Ramos (cell line): Measurements from ENCODE around the gene VSIR.

ENCODE experiments used
- in situ Hi-C: fragments of 300-500 bp; cut with MboI; formaldehyde crosslinking; loops from one replicate; pipeline ENCODE4 v1.14.3; 2022; ENCODE audit warnings: low sequenced_read_pairs; ENCODE audit not compliant: unreplicated experiment

VSIR gene

DNA sequence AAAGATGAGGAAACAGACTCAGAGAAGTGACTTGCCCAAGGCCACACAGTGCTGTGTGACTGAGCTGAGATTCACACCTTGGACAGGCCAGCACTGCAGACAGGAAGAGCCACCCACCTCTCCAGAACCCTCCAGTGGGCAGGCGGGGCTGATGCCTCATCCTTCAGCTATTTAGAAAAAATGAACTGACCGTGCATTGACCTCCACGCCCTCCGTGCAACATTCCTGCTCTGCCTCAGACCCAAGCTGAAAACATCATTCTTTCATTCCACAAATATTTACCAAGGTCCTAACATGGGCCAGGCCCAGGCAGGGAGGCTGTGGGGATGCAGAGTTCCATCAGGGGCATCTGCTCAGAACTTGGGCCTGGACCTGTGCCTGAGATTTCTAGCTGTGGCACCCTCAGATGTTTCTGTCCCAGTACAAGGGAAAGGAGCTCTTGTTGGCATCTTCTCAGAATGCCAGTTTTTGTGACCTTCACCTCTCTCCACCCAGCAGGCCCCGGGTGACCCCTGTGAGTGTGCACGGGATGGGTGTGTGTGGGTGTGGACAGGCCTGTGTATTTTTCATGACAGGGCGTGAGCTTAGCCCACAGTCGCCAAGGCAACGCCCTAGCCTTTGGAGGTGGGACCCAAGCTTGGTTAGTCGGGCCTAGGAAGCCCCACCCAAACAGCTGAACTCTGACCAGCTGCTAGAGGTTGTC lies 6.5 kb downstream of the VSIR start:
- in situ Hi-C loops: no loop called here

DNA sequence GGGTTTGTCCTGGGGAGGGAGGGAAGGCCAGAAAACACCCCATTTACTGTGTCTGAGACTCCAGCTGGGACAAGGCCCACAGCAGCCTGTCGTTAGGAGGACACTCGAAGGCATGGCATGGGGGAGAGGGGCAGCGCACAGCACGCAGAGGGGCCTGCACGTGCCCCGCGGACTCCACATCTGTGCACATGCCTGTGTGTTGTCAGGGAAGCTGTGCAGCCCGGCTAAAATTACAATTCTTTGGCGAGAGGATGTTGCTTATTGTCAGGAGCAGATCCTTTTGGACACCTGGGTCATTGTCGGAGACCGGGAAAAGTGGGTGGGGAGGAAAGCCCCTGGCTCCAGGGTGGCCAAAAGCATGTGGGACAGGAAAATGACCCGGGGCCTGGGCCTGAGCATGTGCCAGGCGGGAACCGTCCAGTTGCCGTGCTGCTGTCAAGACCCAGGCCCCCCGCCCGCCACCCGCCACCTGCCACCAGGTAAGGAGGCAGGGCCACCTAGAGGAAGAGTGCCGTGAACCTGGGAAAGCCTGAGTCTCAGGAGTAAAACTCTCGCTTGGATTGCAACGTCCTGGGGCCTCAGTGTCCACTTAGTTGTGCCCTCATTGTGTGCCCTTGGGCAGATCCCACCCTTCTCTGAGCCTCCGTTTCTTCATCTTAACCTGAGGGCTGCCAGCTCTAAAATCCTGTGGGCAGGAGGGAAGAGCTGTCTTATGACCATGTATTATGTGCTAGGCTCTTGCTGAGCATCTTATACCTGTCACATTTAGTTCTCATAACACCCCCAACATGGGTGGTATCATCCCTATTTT lies 7.2 kb downstream of the VSIR start:
- in situ Hi-C loops: no loop called here

DNA sequence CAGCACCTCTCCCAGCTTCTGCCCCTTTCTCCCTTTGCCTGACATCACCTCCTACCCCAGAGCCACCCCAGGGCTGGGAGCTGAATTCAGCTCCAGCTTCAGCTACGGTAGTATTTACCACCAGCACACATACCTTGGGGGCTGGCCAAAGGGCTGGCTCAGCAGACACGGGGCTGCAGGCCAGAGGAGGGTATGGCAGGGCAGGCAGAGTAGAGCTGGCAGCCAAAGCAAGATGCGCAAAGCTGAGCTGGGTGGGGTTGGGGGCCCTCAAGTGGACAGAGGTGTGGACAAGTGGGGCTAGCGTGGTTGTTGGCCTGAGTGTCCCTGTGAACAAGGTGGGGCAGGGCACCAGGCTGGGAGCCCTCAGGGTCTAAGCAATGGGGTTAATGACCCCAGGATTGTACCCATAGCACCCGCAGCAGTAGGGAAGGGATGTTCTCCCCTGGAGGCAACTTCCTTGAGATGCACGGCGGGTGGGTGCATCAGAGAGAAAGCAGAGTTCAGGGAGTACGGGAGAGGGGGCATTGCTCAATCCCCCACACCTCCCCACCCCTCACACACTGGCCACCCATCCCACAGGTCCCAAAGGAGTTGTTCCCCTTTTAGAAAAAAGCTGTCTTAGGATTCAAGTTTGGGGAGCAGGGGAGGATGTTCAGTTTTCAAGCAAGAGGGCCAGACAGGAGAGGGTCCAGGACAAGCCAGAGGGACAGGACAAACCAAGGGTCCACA lies 8.0 kb downstream of the VSIR start:
- in situ Hi-C loops: no loop called here

DNA sequence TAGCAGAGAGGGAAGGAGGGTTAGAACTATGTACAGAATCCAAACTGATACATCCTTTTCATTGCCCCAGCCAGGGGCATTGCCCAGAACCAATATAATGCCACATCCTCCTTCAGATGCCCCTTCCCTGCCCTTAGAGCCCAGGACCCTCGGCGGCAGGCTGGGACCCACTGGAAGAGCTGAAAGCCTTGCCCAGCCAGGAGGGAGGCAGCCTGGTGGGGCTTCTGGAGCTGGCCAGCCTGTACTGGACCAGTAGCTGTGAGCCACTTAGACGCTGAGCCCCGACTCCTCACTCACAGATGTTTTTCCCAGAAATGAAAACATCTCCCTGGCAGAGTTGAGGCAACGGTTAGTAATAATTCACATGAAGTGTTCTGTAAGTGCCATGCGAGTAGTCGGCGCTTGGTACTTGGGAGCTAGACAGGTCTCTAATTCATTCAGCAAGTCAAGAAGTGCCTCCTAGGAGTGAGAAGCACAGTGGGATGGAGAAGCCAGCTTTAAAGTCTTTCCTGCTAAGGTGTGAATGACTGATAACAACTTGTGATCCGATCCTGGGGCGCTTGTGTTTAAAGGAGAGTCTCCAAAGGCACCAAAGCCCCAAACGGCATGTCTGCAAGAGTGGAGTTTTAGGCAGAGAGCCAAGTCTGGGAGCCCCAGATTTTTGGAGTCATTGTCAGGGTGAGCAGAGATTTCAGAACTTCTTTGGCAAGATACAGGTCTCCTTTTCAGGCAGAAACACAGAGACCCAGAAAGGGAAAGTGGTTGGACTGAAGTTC lies 9.8 kb downstream of the VSIR start:
- in situ Hi-C loops: no loop called here

DNA sequence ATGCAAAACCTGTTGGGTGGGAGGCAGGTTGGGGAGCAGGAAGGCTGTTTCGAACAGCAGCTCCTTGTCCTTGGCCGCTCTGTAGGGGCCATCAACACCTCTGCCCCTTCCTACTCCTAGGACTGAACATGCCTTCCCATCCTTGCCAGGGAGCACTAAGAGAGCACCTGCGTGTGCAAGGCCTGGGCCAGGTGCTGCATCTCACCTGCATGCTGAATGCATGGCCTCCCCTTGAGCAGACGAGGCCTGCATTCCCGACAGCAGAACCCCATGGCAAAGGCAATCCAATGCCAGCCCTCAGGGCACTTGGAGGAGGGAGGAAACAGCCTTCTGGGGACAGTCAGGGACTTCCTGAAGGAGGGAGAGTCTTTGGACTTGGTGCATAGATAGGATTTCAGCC lies 11.0 kb downstream of the VSIR start:
- in situ Hi-C loops: no loop called here

DNA sequence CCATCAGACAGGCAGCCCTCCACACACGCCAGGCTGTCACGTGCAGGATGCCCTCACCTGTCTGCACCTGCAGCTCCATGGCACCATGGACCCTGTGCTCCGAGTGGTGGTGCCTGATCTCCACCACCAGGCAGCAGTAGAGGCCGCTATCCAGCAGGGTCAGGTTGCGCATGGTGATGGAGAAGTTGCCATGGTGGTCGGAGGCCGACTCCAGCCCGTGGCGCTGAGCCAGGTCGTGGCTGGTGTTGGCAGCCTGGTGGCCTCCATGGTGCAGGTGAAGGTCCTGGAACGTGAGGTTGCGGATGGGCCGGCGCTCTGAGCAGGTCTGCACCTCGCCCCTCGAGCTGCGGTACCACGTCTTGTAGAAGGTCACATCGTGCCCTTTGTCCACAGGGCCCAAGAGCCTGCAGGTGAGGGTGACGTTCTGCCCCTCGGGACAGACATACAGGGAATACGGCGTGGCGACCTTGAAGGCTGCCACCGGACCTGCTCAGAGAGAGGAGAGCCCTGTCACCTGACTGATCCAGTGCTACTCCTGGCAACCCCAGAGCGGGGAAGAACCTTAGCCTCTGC lies 11.7 kb downstream of the VSIR start:
- in situ Hi-C loops: no loop called here

DNA sequence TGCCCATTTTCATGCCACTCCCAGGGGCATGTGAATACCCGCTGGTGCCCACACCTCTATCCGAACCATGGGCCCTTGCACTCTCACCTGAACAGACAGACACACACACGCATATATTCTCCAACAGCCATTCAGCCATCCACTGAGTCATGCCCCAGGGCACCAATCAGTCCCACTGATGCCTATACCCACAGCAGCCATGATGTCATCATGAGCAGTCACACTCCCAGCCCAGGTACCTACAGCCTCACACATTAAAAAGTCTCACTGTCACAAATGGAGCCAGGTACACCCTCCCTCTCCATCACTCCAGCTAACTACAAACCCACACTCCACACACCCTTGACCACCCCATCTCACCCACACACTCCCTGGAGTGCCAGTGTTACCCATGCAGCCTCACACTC lies 12.2 kb downstream of the VSIR start:
- in situ Hi-C loops: no loop called here

DNA sequence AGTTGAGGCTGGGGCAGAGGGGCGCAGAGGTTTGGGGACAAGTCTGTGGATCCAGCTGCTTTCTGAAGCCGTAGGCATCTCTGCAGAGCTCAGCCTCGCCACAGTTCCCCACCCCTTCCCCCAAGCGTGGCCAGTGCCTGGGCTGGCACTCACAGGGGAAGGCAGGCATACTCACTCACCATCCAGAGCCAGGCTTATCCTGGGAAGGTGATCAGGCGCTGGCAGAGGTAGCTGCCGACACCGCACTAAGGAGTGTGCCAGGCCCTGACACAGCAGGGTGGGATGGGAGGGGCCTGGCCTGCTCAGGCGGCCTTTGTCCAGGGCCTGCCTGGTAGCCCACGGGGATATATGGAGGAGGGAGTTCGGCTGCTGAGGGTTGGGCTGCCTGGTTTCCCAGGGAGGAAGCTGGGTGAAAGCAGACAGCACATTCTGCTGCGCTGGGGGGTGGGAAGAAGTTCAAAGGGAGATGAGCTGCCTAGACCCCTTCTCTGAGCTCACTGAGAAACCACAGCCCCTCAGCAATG lies 15.9 kb downstream of the VSIR start:
- in situ Hi-C loops: no loop called here

DNA sequence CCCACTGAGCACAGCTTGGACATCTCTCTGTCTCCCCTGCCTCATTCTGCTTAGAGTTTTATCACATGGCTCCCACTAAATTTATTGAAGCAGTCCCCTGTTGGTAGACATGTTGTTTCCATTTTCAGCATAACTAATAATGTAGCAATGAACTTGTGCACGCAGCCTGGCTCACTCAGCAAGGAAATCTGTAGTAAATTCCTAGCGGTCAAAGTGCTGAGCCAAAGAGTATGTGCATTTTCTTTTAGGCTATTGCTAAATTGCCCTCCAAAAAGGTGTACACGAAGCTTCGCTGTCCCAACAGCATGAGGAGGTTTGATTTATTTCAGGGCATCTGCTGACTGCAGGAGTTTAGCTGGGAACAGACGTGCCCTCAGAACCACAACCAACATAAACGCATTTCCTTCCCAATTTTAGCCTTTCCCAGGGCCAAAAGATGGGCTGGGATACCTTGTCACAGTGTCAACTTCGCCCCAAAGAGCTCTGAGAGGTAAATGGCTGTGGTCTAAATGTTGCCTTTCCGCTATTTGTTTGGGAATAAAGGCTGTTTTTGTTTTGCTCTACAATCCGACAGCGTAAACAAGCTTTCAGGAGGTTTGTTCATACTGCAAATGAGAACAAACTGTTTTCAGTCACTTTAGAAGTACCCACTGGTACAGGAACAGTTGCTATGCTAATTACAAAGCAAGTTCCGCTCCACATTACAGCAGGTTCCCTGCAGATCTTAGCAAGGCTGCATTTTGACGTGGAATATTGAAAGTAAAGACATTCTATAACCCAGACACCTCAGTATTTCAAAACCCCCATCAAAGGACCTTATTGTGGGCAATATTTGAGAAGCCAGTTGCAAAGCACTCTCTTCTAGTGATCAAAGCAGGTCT lies 16.8 kb downstream of the VSIR start:
- in situ Hi-C loops: no loop called here

DNA sequence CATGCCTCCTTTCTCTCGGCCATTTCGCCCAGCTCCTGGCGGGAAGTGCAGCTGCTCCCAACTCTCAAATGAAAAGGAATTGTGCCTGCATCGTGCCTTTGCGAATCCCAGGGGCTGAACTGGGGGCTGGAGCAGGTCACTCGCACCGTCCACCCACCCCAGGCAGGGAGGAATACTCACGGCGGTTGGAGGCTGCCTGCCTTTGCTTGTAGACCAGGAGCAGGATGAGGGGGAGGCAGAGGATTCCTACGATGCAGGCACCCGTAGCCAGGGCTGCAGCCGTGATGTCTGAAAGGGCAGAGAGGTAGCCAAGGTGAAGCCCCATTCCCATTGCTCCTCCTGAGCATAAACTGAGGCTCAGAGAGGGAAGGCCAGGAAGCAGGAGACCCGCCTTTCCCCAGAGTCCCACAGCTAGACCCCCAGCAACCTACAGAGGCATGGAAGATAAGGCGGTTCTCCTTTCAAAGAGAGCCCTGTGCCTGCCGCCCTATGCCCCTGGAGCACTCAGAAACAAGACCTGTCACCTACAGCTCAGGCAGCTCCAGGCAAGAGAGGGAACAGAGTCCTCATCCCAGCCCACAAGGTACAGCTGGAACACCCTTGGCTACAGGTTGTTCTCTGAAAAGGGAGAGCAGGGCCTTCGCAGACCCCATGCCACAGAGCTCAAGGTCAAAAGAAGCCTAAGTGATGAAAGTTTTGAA lies 18.0 kb downstream of the VSIR start:
- in situ Hi-C loops: no loop called here

DNA sequence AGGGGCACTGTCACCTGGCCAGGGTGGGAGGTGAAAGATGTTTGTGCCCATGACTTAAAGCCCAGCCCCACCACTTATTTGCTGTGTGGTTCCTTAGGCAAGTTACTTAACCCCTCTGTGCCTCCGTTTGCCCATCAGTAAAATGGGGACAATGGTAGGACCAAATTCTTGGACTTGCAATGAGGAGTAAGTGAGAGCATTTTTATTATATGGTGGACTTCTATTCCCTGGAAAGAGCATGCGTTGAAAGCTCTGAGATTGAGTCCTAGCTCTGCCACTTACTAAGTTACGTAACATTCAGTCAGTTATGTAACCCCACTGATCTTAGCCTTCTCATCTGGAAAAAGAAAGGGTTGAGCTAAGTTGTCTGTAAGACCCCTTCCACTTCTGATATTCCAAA lies 18.8 kb downstream of the VSIR start:
- in situ Hi-C loops: no loop called here

DNA sequence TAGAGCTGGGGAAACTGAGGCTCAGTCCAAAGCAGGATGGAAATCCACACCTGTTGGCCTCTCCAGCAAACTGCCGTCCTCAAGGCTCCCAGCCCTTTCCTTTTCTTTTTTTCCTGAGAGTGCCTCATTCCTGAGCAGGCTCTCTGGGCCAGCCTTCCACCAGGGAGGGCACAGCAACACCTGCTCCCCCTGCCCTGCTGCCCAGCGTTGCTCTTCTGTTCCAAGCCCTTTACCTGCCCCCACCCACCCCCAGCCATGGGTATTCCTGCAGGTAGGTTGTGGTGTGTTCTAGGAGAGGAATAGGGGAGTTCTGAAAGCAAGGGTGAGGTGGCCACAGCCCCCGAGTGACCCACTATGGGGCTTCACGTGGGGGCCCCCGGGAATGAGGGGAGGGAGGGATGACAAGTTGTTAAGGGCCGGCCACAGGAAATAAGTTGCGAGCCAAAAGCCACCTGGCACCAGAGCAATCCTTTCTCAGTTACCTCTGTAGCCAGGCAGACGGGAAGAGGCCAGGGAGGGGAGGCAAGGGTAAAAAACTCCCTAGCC lies 19.3 kb downstream of the VSIR start:
- in situ Hi-C loops: no loop called here

DNA sequence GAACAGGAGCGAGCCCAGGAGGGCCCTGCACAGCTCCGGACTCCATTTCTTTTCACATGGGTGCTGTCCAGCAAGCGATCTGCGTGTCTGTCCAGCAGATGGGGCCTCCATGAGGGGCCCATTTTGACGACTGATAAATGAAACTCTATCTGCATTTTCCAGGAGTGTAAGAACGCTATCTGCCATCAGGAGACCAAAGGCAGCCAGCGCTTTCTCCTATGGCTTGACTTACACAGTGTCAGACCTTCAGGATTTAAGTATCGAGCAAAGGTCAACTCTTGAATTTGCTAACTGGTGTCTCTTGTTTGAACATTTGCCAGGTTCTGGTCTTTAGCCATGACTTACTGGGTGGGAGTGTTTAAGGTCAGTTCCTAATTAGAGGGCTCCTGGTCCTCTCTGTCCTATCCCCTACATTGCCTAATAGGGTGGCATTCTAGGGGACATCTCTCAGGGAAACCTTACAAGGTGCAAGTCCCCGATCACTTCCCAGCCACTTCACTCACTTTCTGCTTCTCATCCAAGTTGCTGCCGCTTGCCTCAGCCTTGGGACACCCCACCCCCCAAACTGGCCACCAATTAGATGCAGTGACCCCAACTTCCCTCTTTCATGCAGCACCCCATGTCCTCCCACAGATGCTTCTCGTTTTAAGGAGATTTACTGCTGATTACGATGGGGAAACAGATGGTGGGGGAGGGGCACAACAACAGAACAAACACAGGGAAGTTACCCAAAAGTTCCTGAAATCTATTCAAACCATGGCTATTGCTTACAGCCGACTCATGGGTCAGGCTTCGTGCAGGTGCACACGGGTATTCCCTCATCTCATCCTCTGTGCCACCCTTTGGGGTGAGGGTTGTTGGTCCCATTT lies 20.0 kb downstream of the VSIR start:
- in situ Hi-C loops: no loop called here

DNA sequence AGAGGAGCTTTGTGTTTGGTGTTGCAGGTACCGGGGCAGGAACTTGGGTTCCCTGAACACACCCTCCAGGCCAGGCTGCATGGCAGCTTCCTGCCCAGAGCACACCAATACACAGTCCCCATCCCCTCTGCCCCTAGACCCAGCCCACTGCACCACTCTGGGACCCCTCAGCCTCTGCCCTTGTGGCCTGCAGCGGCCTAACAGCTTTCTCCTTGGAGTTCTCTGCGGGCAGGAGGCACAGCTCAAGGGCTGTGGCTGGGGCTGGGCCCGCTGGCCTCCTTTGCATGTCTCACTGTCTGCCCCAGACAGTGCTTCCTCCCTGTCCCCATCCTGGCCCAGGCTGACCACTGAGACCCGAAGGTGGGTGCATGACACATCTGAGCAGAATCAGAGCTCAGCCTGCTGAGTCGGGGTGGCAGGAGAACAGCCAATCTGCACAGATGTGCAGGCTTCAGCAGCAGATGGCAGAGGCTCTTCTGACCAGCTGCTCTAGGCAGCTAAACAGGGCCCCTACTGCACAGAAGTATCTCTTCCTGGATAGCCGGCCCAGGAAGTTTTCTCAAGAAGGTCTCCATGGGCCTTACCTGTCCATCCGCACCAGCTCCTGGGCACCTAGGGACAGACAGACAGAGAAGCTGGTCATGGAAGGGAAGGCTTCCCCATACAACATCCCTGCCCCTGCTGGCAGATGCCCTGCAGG lies 20.8 kb downstream of the VSIR start:
- in situ Hi-C loops: no loop called here

DNA sequence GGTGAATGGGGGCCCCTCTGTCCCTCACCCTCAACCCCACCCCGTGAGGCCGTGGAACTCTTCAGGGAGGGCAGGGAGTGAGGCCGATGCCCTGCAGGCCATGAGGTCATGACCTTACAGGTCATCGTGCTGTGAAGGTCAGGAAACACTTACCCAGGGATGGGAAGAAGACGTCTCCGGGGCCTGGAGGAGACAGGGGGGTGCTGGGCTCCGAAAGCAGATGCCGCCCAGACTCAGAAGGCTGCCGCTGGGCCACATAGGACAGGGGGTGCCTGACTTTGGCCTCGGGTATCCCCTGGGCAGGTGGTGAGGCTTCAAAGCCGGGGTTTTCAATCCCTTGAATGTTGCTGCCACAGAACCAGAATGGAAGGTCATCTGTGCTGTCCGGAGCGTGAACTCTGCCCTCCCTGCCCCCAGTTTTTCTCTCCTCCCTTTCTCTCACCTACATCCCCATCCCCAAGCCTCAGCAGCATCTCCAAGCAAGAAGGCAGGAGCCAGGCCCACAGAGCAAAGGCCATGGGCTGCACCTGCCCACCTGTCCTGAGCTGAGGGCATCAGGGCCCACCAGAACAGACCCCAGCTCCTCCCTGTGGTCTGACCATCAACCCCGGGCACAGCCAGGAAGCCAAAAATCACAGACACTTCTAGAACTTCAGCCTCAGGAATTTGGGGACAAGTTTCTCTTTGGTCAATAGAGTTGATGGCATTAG lies 21.6 kb downstream of the VSIR start:
- in situ Hi-C loops: no loop called here

DNA sequence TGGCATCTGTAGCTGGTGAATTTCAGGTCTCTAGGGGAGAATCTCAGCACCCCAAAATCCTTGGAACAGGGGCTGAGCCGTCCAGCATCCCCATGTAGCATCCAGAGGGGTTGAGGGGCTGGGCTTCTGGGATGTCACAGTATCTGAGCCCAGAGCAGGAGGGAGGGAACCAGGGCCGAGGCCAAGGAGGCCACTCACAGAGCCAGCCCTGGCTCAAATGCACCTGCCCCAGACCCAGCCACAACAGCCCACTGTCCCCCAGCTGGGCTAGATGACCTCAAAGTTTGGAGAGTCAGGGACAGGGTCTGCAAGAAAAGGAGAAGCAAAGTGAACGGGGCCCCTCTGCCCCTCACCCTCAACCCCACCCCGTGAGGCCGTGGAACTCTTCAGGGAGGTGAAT lies 22.3 kb downstream of the VSIR start:
- in situ Hi-C loops: no loop called here
